GM13976 (cell line): ENCODE measurements around the gene TRMT6.

Experiments
- DNase-seq: peaks from one replicate; pipeline ENCODE4 v3.0.0; 2012; ENCODE audit warnings: low spot score
- CTCF ChIP-seq: IDR thresholded peaks from 2 replicates; pipeline ENCODE4 v1.5.1; 2012; ENCODE audit warnings: borderline replicate concordance, mild to moderate bottlenecking; ENCODE audit not compliant: insufficient read depth; ENCODE audit errors: extremely low read depth, missing control alignments, control extremely low read depth
- in situ Hi-C: fragments of 300-500 bp; cut with MboI; formaldehyde crosslinking; loops from one replicate; pipeline ENCODE4 v1.12.0; 2022; ENCODE audit warnings: low sequenced_read_pairs, mixed read lengths, inconsistent platforms; ENCODE audit not compliant: unreplicated experiment

The TRMT6 gene

GRCh38 chr20:5968462-5968861 lies 18.1 kb upstream of the TRMT6 start:
- DNase-seq = no peak
- no peak for TF ChIP-seq CTCF
- in situ Hi-C loops = no loop called here

- no peak for DNase-seq
- in situ Hi-C loops = no loop called here
- TF ChIP-seq CTCF = no peak
These were observed 17.1 kb upstream of the TRMT6 start for GRCh38 chr20:5967469-5967868.

GRCh38 chr20:5949943-5950270 lies 426 bp downstream of the TRMT6 start:
- no peak for DNase-seq
- no peak for TF ChIP-seq CTCF
- in situ Hi-C loops = no loop called here

GRCh38 chr20:5947276-5947675 lies 3.1 kb downstream of the TRMT6 start:
- no peak for TF ChIP-seq CTCF
- in situ Hi-C loops = no loop called here
- no peak for DNase-seq

GRCh38 chr20:5945963-5946362 lies 4.4 kb downstream of the TRMT6 start:
- TF ChIP-seq CTCF = no peak
- in situ Hi-C loops = no loop called here
- no peak for DNase-seq

GRCh38 chr20:5938456-5939029 lies 11.8 kb downstream of the TRMT6 start:
- no peak for DNase-seq
- in situ Hi-C loops = loop anchor here (10.0 kb wide), 1 partner anchor 414 kb away; no protein-coding TSS in a partner anchor
- no peak for TF ChIP-seq CTCF

GRCh38 chr20:5936238-5936637 lies 14.1 kb downstream of the TRMT6 start:
- in situ Hi-C loops = loop anchor here (10.0 kb wide), 1 partner anchor 411 kb away; no protein-coding TSS in a partner anchor
- DNase-seq = no peak
- TF ChIP-seq CTCF = no peak
